A673 (cell line): Measurements from ENCODE around the gene DLK1. TPM values are rescaled to one million over a fixed set of nuclear protein-coding genes. Genes with fewer than 3 reads are reported as not detected.

Experiments
- BruUV-seq: library from RNA; stranded (reverse); fragments of 400-500 nt; replicated peaks from 2 replicates; lab custom pipeline; 2021; lab: Mats Ljungman, UMichigan
- CTCF ChIA-PET: fragments of 300-600 bp; sonication (Branson Sonifier 250); formaldehyde crosslinking; loops from one replicate; lab custom pipeline; 2022; ENCODE audit warnings: antibody characterized with exemption; lab: Charles Lee
- POLR2A ChIA-PET: fragments of 300-600 bp; sonication (Branson Sonifier 250); formaldehyde crosslinking; loops from one replicate; lab custom pipeline; 2022; ENCODE audit warnings: antibody characterized with exemption; ENCODE audit not compliant: low non-redundant PET; lab: Charles Lee
- DNase-seq: peaks from one replicate; pipeline ENCODE4 v3.0.0-alpha.2; 2015; ENCODE audit warnings: low spot score
- H3K27ac ChIP-seq: fragments of 200-600 bp; sonication (generic); 2 replicates; pipeline ENCODE4 v1.5.1; 2016; ENCODE audit warnings: mixed run types, low read depth, mild to moderate bottlenecking, mixed read lengths, antibody characterized with exemption, low read length; ENCODE audit not compliant: poor library complexity, severe bottlenecking
- H3K27me3 ChIP-seq: fragments of 200-600 bp; sonication (generic); replicated peaks from 2 replicates; pipeline ENCODE4 v1.6.1; 2017; ENCODE audit warnings: mixed run types, low read depth, mild to moderate bottlenecking, mixed read lengths, antibody characterized with exemption, low read length; ENCODE audit not compliant: insufficient read depth, poor library complexity
- H3K36me3 ChIP-seq: fragments of 200-600 bp; sonication (generic); 2 replicates; pipeline ENCODE4 v1.6.1; 2016; ENCODE audit warnings: mixed run types, mild to moderate bottlenecking, mixed read lengths, antibody characterized with exemption, low read length; ENCODE audit not compliant: insufficient read depth, poor library complexity, severe bottlenecking
- H3K4me1 ChIP-seq: fragments of 200-600 bp; sonication (generic); 2 replicates; pipeline ENCODE4 v1.6.1; 2017; ENCODE audit warnings: mixed run types, mild to moderate bottlenecking, mixed read lengths, antibody characterized with exemption, low read length; ENCODE audit not compliant: insufficient read depth, poor library complexity, severe bottlenecking
- H3K4me3 ChIP-seq: fragments of 200-600 bp; sonication (generic); 2 replicates; pipeline ENCODE4 v1.5.1; 2016; ENCODE audit warnings: low read depth, mixed run types, mild to moderate bottlenecking, mixed read lengths, low read length; ENCODE audit not compliant: poor library complexity, severe bottlenecking
- H3K9me3 ChIP-seq: fragments of 200-600 bp; sonication (generic); 2 replicates; pipeline ENCODE4 v1.6.1; 2016; ENCODE audit warnings: mixed run types, low read depth, mild to moderate bottlenecking, mixed read lengths, antibody characterized with exemption, low read length; ENCODE audit not compliant: poor library complexity, severe bottlenecking
- EZH2 ChIP-seq: fragments of 200-600 bp; sonication (generic); IDR thresholded peaks from 2 replicates; pipeline ENCODE4 v1.6.1; 2017; ENCODE audit warnings: borderline replicate concordance, low read depth, mild to moderate bottlenecking, mixed read lengths, antibody characterized with exemption, low read length; ENCODE audit not compliant: poor library complexity, severe bottlenecking
- intact Hi-C: fragments of 100-400 bp; cut with micrococcal nuclease; formaldehyde crosslinking; loops from one replicate; pipeline ENCODE4 v1.10.0; 2022; ENCODE audit not compliant: unreplicated experiment
- total RNA-seq: library from RNA; stranded (reverse); gene quantifications from 2 replicates; pipeline ENCODE4 v1.2.3, GENCODE V29; 2021
- TF ChIP-seq, protein P1 (sequence below): fragments of 300-800, 200-600 bp; sonication (generic); conservative IDR thresholded peaks from 2 replicates; pipeline ENCODE4 v1.5.1; 2017; ENCODE audit warnings: low read depth, mild to moderate bottlenecking, antibody characterized with exemption, low read length, moderate library complexity, mixed read lengths

Gene DLK1
- total RNA-seq, 1 experiment from 2014 or later: not detected

DNA sequence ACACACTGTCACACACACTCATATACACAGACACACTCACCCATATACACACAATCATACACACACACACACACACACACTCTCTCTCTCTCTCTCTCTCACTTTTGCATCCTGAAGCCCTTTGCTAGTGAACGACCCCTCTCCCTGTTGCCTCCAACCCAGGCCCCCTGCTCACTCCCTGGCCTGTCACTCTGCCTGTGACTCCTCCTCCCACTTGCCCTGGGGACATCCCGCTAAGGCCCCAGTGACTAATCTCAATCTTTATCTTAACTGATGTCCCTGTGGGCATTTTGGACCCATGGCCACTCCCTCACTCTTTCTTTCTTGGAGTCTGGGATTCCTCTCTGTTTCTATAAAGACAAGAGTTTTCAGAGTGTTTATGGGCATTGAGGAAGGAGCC lies 10.9 kb upstream of the DLK1 start:
- Histone ChIP-seq H3K9me3 (no peaks in the 10 kb centered on the region), H3K4me1 (peaks cover 6% of the 10 kb centered on the region), H3K4me3 (no peak overlapping the region), H3K27me3 (no peaks in the 10 kb centered on the region), H3K27ac (no peak overlapping the region), H3K36me3 (no peaks in the 10 kb centered on the region)
- DNase-seq: no peak
- BruUV-seq: no TSS peak
- intact Hi-C loops: no loop called here
- TF ChIP-seq EZH2: no peak
- TF ChIP-seq, protein P1, sequence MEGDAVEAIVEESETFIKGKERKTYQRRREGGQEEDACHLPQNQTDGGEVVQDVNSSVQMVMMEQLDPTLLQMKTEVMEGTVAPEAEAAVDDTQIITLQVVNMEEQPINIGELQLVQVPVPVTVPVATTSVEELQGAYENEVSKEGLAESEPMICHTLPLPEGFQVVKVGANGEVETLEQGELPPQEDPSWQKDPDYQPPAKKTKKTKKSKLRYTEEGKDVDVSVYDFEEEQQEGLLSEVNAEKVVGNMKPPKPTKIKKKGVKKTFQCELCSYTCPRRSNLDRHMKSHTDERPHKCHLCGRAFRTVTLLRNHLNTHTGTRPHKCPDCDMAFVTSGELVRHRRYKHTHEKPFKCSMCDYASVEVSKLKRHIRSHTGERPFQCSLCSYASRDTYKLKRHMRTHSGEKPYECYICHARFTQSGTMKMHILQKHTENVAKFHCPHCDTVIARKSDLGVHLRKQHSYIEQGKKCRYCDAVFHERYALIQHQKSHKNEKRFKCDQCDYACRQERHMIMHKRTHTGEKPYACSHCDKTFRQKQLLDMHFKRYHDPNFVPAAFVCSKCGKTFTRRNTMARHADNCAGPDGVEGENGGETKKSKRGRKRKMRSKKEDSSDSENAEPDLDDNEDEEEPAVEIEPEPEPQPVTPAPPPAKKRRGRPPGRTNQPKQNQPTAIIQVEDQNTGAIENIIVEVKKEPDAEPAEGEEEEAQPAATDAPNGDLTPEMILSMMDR: no peak
- CTCF ChIA-PET: no interaction called here
- POLR2A ChIA-PET: no interaction called here

DNA sequence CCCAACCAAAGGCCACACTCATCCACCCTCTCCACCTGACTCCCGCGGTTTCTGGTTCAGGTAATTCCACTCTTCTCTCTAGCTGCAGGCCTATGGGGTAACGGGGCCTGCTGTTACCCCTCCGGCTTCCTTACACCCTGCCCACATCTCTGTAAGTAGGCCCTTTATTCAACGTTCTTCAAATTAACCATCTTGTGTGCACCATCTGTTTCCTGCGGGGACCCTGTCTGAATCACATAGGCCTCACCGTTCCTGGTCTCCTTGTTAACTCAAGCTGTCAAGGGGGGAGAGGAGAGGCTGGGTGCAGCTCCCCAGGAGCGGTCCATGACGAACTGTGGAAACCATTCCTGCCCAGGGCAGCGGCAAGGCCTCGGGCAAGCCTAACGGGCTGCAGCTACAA lies 9.3 kb upstream of the DLK1 start:
- POLR2A ChIA-PET: no interaction called here
- TF ChIP-seq EZH2: no peak
- TF ChIP-seq, protein P1: no peak
- no peaks in the 10 kb centered on the region for H3K36me3 ChIP-seq
- H3K4me1 ChIP-seq: peaks cover 6% of the 10 kb centered on the region
- CTCF ChIA-PET: no interaction called here
- no peaks in the 10 kb centered on the region for H3K27me3 ChIP-seq
- DNase-seq: no peak
- H3K27ac ChIP-seq: no peak overlapping the region
- no peaks in the 10 kb centered on the region for H3K9me3 ChIP-seq
- no TSS peak for BruUV-seq
- intact Hi-C loops: no loop called here
- H3K4me3 ChIP-seq: no peak overlapping the region

DNA sequence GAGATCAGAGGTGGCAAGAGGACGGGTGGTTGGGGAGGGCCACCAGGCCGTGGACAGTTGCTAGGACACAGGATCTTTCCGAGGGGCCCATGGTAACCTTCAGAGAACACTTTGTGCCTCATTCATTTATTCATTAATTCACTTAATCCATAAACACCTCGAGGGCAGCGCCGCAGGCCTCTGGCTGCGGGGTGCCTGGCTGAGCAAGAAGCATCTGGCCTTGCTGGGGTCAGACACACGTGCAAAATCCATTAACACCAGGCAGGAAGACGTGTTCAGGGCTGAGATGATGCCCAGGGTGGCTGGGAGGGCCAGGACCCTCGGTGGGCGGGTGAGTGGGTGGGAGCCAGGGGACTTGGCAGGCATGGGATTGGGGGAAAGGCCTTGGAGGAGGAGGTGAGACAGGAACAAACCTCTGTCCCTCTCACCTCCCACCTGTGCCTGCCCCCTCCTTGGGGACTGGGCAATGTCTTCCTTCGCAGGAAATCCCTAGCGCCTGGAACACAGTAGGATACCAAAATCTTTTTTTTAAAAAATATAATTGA lies 6.6 kb upstream of the DLK1 start:
- TF ChIP-seq, protein P1: no peak
- TF ChIP-seq EZH2: no peak
- H3K36me3 ChIP-seq: no peaks in the 10 kb centered on the region
- no TSS peak for BruUV-seq
- H3K27me3 ChIP-seq: no peaks in the 10 kb centered on the region
- POLR2A ChIA-PET: no interaction called here
- no peak overlapping the region for H3K4me3 ChIP-seq
- H3K4me1 ChIP-seq: peaks cover 6% of the 10 kb centered on the region
- intact Hi-C loops: no loop called here
- no peaks in the 10 kb centered on the region for H3K9me3 ChIP-seq
- no peak for DNase-seq
- H3K27ac ChIP-seq: no peak overlapping the region
- CTCF ChIA-PET: no interaction called here
